Right renal cortex interstitium (tissue), 3 donors: ENCODE measurements around the gene NEURL1B. TPM values are rescaled to one million over a fixed set of nuclear protein-coding genes. Genes with fewer than 3 reads are reported as not detected.

Source experiments
- DNase-seq, 3 donors: peaks; one replicate each; pipeline ENCODE4 v3.0.0-alpha.2; 2013; ENCODE audit warnings: low read depth in 3 of 3, low spot score in 2 of 3
- polyA plus RNA-seq, 3 donors: library from polyadenylated mRNA; unstranded; fragments of 120-200 nt; gene quantifications; one replicate each; pipeline ENCODE4 v1.2.1, GENCODE V29; 2013; ENCODE audit not compliant: insufficient read length in 3 of 3

NEURL1B gene
- polyA plus RNA-seq, 3 donors = 12.4 to 16.3 (median 14.4) TPM

DNA sequence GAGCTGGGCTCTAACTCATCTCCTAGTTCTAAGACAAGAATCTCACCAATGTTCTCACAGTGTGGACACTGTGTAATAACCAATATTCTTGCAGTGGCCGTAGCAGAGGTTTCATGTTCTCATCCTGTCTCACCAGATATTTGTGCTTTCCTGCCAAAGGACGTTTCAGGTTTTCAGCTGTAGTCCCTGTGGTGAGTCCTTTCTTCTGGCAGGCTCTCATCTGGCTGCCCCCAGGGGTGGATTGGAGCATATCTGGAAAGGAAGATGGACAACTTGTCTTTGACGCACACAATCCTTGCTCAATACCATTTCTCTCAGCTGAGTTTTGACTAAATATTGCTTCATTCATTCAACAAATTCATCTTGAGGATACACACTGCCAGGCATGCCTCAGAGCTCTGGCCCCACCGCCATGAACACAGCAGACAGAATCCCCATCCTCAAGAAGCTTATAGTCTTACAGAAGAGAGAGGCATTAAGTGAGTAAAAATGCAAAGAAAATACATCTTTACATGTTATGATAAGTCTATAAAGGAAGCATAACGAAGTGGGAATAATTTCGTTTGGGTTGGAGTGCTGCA, 33.8 kb upstream of the NEURL1B start:
- no peak for DNase-seq

DNA sequence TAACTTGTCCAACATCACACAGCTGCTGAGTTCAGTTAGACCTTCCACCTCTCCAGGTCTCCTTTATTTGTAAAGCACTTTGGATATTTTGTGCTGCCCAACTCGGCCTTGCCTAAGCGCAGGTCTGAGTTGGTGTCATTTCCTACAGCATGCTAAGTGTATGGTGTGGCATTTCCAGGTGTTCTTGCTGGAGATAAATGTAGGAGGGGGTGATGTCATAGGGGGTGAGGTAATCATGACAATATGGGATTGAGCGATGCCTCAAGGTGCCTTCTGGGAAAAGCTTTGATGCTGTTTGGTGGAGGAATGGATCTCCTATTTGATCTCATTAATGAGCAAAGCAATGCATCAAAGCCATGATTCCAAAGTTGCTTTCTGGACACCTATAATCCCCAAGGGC, 32.3 kb upstream of the NEURL1B start:
- DNase-seq = no peak

DNA sequence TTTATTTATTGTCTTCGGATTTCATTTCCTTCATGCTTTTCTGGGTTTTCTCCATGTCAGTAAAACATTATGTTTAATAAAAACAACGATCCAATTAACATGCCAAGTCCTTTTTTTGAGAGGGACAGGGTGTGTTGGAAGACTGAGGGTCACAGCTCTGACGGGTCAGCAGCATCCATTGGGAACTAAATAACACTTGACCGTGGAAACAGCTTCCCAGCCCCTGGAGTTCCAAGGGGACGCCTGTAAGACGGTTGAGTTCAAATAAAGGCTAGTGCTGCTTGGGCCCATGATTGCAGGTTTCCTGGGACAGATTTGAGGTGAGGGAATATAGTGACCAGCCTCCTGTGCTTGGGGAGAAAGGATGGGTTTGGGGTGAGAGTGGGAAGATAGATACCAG, 30.4 kb upstream of the NEURL1B start:
- DNase-seq = no peak

DNA sequence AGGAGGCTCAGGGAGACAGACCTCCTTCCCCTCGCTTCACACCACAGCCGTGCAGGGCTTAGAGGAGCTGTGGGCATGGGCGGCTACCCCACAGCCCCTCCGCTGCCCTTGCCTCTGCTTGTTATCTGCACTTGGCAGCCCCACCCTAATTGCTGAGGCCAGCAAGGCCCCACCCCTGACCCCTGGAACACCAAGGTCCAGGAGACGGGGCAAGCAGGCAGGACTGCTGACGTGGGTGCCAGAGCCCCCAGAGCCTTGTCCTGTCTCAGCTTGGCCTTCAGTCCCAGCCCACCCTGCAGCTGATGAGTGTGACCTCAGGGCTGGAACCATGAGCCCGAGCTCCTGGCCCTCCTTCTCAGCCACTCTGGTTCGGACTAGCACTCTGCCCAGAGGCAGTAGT, 29.1 kb upstream of the NEURL1B start:
- no peak for DNase-seq

DNA sequence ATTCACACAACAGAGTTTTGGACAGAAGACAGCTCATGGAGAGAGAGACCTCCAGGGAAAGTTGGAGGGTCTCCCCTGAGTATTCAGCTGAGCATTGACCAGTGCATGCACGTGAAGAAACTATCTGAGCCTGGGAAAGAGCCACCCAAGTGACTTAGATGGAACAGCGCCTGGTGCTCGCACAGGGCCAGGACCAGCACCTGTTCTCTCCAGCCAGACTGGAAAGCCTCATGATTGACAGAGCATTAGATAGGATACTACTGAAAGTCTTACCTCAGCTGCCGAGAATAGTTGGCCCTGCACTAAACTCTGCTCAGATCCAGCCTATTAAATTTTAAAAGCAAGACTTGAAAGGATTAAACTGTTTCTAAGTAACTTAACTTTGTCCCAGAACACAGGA, 28.3 kb upstream of the NEURL1B start:
- DNase-seq = no peak

DNA sequence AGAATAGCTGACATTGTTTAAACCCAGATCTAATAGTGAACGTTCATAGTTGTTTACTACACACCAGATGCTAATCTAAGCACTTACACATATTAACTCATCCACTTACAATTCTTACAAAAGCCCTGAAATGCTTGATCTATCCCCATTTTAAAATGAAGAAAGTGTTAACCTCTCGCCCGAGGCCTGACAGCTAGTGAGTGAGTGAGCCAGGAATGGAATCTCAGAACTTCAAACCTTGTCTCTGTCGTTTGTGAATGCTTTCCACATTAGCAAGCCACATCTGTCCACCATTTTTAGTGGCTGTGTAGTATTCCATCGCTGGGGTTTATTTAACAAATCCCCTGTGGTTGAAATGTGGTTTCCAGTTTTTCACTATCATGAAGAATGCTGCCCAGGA, 24.9 kb upstream of the NEURL1B start:
- DNase-seq = no peak

DNA sequence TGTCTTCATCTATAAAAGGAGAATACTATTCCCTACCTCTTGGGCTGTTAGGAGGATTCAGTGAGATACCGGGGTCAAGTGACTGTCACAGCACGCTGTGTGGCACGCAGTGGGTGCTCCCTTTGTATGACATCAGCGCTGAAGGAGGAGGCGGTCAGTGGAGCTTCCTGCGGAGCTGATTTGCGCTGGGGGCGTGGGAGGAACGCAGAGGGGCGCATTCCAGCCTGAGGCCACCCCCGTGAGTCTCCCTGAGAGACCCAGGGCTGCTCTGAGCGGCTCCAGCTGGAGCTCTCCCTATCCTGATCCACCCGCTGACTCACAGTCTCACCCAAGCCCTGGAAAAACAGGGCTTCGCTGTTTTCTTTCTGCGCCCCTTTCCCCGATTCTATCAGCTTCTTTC, 24.3 kb upstream of the NEURL1B start:
- peak in 1 of 3 donors; percentile 50 for DNase-seq

DNA sequence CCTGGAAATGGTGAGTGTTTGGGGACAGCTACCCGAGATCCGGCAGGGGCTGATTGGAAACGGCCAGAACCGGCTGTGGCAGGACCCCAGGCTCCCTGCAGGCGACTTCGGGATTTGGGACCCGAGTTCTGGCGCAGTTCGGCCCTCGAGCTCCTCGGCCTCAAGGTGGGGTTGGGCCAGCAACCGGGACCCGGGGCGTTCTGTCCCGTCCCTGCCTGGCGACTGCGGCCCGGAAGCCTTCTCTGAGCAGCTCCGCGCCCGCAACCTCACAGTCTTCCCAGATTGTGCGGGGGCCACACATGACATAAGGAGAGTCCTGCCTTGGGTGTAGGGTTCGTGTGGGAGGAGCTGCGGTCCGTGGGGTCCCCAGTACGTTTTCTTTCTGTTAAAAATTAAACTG, 23.2 kb upstream of the NEURL1B start:
- DNase-seq = no peak

DNA sequence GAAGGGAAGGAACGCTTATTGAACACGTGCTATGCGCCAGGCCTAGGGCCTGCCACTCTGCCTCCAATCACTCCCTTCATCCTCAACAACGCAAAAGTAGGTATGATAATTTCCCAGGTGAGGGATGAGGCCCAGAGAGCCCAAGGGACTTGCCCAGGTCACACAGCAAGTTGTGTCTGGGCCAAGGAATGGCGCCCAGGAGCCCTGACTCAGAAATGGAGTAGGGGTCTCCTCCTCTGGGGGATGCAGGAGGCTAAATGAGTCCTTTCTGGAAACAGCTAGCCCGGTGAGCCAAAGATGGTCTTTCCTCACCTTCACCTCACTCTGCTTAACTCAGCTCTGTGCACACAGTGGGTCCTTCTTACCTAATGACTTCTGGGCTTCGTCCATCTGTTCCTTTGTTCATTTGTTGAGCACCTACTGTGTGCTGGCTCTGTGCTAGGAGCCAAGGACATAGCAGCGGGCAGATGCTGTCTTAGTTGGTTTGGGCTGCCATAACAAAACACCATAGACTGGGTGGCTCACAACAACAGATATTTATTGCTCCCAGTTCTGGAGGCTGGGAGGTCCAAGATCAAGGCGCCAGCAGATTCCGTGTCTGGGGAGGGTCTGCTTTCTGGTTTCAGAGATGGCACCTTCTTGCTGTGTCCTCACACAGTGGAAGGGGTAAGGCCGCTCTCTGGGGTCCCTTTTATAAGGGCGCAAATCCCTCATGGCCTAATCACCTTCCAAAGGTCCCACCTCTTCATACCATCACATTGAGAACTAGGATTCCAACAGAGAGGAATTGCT, 22.3 kb upstream of the NEURL1B start:
- no peak for DNase-seq

DNA sequence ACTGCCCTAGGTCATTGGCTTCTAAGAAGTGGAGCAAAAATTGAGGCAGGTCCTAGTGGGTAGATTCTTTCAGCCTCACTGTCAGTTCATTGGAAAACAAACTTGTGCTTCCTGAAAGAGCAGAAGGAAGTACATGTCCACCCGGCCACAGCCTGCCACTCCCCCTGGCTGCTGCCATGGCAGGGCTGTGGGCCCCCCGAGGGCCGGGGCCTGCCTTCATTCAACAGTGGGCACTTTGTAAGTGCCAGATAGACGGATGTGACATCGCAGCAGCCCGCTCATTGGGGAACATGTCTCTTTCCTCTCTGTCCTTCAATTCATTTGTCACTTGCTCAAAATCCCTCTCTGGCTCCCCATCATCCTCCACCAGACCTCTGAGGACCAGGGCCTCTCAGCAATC, 20.6 kb upstream of the NEURL1B start:
- no peak for DNase-seq

DNA sequence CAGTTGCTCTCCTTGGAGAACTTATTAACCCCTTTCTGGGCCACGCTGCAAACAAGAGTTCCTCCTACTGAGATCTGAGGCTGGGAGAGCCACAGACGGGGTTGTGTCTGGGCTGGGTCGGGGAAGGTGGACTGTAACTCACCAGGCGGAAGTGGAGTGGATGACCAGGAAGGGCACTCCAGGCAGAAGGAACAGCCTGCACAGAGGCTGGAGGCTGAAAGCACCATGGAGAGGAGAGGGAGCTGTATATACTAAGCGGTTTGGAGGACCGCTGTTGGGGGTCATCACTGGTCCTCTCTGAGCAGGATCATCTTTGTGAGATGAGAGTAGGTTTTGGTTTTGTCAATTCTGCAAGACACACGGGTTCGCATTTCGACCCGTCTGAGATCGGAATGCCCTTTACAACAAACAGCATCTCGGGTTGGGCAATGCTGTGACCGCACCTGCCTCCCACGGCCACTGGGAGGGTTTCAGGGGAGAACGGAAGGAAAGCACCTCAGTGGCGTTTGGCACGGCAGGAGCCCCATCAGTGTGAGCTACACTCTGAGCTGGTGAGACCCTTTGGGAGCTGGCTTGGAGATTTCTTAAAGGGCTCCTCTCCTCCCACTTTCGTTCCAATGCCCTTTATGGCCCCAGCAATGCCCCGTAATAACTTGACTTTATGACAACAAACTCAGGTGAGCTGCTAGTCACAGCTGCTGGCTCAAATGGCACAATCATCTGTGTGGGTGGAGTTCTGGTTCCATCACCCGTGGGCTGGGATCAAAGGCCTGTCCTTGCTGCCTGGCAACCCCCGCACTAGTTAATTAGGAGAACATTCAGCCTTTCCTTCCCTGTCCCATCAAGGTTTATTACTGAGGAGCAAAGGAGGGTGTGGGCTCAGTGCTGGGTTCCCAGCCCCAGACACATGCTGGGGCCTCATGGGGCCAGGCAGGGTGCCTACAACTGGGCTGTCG, 18.7 kb upstream of the NEURL1B start:
- no peak for DNase-seq

DNA sequence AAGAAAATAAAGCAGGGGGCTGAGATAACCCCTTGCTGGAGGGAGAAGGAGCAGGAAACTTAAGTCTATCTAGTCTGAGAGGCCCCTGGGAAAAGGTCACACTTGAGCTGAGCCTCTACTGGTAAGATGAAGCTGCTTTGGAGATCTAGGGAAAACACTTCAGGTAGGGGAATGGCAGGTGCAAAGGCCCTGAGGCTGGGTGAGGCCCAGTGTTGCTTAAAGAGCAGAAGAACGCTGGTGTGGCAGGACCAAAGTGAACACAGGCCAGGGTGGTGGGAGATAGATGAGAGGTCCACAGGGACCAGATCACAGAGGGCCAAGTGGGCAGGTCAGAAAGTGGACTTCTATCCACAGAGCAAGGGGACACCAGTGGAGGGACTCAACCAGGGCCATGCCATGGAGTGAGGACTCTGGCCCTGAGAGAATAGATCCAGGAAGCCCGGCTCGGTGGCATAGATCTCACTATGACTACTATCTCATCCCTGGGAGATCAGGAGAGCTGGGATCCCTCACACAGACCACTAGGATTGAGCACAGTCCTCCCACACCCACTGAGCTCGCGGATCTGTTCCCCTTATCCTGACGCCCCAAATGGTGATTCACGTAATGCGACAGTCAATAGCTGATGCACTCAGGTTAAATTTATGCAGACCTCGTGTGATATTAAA, 17.6 kb upstream of the NEURL1B start:
- DNase-seq = no peak

DNA sequence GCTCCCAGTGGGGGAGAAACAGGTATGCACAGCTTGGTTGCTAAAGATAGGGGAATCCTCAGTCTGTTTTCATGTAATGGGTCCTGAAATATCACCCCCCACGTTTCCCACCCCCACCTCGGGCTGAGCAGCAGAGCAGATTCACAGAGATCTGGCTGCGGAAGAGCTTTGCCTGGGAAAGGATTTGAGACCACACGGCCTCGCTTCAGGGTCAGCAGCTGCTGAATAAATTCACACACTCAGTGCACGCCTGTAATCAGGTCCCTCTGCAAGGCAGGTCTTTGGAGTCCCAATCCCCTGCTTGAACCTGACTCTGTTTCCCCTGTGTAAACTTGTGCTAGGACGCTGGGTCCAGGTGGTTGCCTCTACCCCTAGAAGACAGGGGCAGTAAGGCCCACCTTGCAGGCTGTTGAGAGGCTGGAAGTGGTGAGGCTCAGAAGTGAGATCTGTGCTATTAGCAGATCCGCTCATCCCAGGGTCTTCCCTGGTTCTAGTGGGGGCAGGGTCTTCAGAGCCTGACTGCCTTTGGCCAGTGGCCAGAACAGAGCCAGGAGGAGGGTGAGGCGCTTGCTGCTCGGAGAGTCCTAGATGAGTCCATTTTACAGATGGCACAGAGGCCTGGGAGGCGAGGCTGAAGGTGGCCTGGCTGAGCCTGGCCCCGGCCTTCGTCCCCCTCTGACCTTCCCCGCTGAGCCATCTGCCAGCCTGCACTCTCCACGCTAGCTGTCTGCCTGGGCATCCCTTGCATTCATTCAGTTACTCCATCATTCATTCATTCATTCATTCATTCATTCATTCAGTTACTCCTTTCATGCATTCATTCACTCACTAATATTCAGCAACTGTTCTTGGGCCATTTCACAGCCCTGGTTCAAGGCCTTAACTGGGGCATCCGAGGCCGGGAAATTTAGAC, 16.7 kb upstream of the NEURL1B start:
- no peak for DNase-seq

DNA sequence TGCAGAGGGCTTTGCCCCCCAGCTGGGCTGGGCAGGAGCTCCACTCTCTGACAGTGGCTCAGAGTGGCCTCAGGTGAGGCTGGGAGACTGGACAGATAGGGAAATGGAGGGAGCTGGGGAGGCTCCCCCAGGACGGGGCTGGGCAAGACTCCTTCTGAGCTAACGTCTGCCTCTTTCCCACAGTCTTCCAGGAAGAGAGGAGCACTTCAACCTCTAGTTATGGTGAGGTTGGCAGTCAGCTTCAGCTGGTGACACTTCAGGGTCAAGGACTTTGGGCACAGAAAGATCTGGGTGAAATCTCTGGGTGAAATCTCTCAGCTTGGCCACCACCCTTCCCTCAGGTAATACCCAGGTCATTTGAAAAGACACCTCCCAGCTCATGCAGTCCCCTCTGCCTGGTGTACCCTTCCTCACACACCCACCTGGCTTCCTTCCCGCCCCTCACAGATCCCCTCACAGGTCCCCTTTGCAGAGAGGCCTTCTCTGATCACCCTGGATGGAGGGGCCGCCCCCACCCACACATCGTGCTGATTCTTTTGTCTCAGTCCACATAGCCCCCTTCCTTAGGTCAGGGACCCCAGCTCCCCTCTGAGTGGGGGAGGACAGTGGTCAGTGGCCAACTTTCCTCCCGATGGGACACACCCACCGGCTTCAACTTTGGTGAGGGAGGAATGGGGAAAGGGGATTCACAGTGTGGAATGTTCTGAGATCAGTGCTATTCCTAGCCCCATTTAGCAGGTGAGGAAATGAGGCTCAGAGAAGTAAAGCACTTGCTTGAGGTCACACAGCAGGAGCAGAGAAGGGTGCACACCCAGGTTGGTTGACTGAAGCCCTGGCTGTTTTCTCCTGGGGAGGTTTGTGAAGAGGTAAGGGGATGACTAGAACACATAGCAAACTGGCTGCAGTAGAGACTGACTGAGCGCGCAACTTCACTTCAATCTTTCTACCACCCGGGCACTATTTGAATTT, 15.8 kb upstream of the NEURL1B start:
- no peak for DNase-seq

DNA sequence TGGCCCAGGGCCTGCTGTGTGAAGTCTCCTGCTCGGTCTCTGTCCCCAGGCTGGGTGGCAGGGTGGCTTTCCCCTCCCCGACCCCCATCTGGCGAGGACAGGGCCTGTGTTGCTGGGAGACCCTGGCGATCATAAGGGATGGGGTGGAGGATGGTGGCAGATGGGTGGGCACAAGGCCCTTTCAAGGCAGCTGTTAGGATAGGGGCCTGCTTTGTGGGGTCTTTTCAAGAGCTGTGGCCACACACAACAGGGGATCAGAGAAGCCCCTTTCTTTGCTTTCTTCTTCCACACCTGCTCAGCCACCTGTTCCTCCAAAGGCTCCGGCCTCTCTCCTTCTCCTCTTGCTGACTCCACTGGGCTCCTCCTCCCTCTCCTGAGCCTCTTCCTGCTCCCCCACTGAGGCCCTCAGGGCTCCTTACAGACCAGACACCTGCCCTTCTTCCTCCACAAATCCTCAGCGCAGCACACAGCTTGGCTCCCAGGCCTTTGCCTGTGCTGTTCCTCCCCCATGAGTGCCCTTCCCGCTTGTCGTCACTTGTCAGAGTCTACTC, 15.0 kb upstream of the NEURL1B start:
- no peak for DNase-seq

DNA sequence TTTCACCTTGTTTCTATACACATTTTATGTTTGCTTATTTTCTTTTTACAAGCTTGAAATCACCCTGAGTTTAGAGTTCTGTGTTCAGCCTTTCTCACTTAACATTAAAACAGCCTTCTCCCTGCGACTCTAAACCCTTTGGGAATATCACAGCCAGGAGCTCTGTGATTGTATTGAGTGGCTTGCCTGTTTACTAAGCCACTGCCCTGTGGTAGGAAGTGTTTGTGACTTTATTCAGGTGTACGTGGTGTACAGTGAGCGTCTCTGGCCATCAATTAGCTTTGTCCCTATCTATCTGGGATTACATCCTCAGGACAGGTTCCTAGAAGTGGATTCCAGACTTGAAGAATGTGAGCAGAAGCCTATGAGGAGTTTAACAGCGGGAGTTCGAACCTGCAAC, 11.0 kb upstream of the NEURL1B start:
- no peak for DNase-seq

DNA sequence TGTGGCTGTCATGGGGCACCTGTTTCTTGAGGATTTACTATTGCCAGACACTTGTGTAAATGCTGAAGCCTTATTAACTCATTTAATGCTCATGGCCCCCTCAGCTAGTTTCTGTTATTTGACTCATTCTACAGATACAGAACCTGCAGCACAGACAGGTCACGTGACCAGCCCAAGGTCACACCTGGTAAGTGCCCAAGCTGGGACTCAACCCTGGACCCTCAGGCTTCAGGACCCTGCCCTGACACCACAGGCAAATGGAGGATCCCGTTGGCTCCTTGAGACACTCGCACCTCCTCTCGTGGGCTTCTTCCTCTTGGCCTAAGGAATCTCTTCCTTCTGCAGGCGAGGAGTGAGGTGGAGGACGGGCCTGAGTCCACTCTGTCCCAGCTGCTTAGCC, 10.6 kb upstream of the NEURL1B start:
- no peak for DNase-seq

DNA sequence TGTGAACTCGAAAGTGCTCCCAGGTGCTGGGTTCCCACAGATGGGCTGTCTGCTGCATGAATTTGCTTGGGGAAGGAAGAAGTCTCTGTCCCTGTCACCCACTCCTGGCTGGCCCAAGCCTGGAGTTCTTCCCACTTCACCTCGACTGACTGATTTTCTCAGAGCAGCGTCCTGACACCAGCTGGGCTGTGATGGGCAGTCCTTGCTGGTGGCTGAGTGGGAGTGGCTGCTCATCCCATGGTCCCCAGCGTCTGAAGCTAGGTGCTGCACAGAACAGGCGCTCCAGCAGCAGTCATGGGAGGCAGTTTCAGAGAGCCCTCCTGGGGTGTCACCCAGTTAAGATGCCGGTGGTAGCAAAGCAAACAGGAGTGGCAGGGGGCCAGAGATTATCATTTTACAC, 10.1 kb upstream of the NEURL1B start:
- no peak for DNase-seq
